GM12801 (cell line): Measurements from ENCODE around the gene ALPK1.

ENCODE experiments used
- CTCF ChIP-seq: IDR thresholded peaks from one replicate; pipeline ENCODE4 v1.5.1; 2011; ENCODE audit warnings: control low read depth; ENCODE audit not compliant: insufficient read length; ENCODE audit errors: extremely low read depth

Gene ALPK1

GRCh38 chr4:112343330-112344080 lies 46.3 kb downstream of the ALPK1 start:
- no peak for TF ChIP-seq CTCF

GRCh38 chr4:112348488-112349158 lies 51.5 kb downstream of the ALPK1 start:
- TF ChIP-seq CTCF: no peak

- no peak for TF ChIP-seq CTCF
Observed at GRCh38 chr4:112352736-112353135, 55.6 kb downstream of the ALPK1 start.

- no peak for TF ChIP-seq CTCF
Observed at GRCh38 chr4:112355662-112356061, 58.5 kb downstream of the ALPK1 start.

GRCh38 chr4:112357453-112357852 lies 60.3 kb downstream of the ALPK1 start:
- no peak for TF ChIP-seq CTCF

GRCh38 chr4:112357897-112358296 lies 60.7 kb downstream of the ALPK1 start:
- no peak for TF ChIP-seq CTCF

GRCh38 chr4:112358415-112358814 lies 61.2 kb downstream of the ALPK1 start:
- no peak for TF ChIP-seq CTCF
